Measurements from ENCODE around the gene PREX1.

The PREX1 gene

GRCh38 chr20:48786951-48787705 lies 40.7 kb downstream of the PREX1 start:
- no peaks in the 10 kb centered on the region for H4K20me1 ChIP-seq (ENCODE audit: insufficient read depth)
- H3K4me3 ChIP-seq (IDR thresholded peaks at IDR 0.05; ENCODE audit: insufficient read depth, low read depth, low read length), result no peak overlapping the region
- H3K4me2 ChIP-seq, result no peak overlapping the region
- H3K27me3 ChIP-seq (ENCODE audit: insufficient read depth, low read depth), result no peaks in the 10 kb centered on the region
- no peaks in the 10 kb centered on the region for H3K36me3 ChIP-seq (ENCODE audit: insufficient read depth)
- H3K4me1 ChIP-seq (ENCODE audit: low read depth, poor library complexity, severe bottlenecking), result no peaks in the 10 kb centered on the region
- no peak overlapping the region for H3K27ac ChIP-seq
- no peak overlapping the region for H2AFZ ChIP-seq (ENCODE audit: low read depth)
- TF ChIP-seq CTCF (conservative IDR thresholded peaks at IDR 0.05; ENCODE audit: low read depth, low read length), result no peak
- H3K79me2 ChIP-seq (ENCODE audit: insufficient read depth, low read depth), result no peaks in the 10 kb centered on the region
- no peak overlapping the region for H3K9ac ChIP-seq

GRCh38 chr20:48785801-48786200 lies 42.0 kb downstream of the PREX1 start:
- Histone ChIP-seq H3K27ac (no peak overlapping the region), H3K4me3 (IDR thresholded peaks at IDR 0.05; ENCODE audit: insufficient read depth, low read depth, low read length) (no peak overlapping the region), H3K4me1 (ENCODE audit: low read depth, poor library complexity, severe bottlenecking) (no peaks in the 10 kb centered on the region), H3K79me2 (ENCODE audit: insufficient read depth, low read depth) (no peaks in the 10 kb centered on the region), H2AFZ (ENCODE audit: low read depth) (no peak overlapping the region), H3K27me3 (ENCODE audit: insufficient read depth, low read depth) (no peaks in the 10 kb centered on the region), H3K4me2 (no peak overlapping the region), H3K9ac (no peak overlapping the region), H4K20me1 (ENCODE audit: insufficient read depth) (no peaks in the 10 kb centered on the region), H3K36me3 (ENCODE audit: insufficient read depth) (no peaks in the 10 kb centered on the region)
- TF ChIP-seq CTCF (conservative IDR thresholded peaks at IDR 0.05; ENCODE audit: low read depth, low read length), result no peak

GRCh38 chr20:48785256-48785655 lies 42.5 kb downstream of the PREX1 start:
- no peak overlapping the region for H3K4me3 ChIP-seq (IDR thresholded peaks at IDR 0.05; ENCODE audit: insufficient read depth, low read depth, low read length)
- no peak overlapping the region for H3K9ac ChIP-seq
- no peaks in the 10 kb centered on the region for H4K20me1 ChIP-seq (ENCODE audit: insufficient read depth)
- no peaks in the 10 kb centered on the region for H3K4me1 ChIP-seq (ENCODE audit: low read depth, poor library complexity, severe bottlenecking)
- H3K36me3 ChIP-seq (ENCODE audit: insufficient read depth), result no peaks in the 10 kb centered on the region
- no peak overlapping the region for H3K27ac ChIP-seq
- H2AFZ ChIP-seq (ENCODE audit: low read depth), result no peak overlapping the region
- H3K4me2 ChIP-seq, result no peak overlapping the region
- no peaks in the 10 kb centered on the region for H3K27me3 ChIP-seq (ENCODE audit: insufficient read depth, low read depth)
- no peaks in the 10 kb centered on the region for H3K79me2 ChIP-seq (ENCODE audit: insufficient read depth, low read depth)
- TF ChIP-seq CTCF (conservative IDR thresholded peaks at IDR 0.05; ENCODE audit: low read depth, low read length), result no peak

GRCh38 chr20:48784273-48784641 lies 43.5 kb downstream of the PREX1 start:
- Histone ChIP-seq H3K27me3 (ENCODE audit: insufficient read depth, low read depth) (no peaks in the 10 kb centered on the region), H3K9ac (no peak overlapping the region), H3K4me2 (no peak overlapping the region), H2AFZ (ENCODE audit: low read depth) (no peak overlapping the region), H4K20me1 (ENCODE audit: insufficient read depth) (no peaks in the 10 kb centered on the region), H3K4me3 (IDR thresholded peaks at IDR 0.05; ENCODE audit: insufficient read depth, low read depth, low read length) (no peak overlapping the region), H3K27ac (no peak overlapping the region), H3K79me2 (ENCODE audit: insufficient read depth, low read depth) (no peaks in the 10 kb centered on the region), H3K36me3 (ENCODE audit: insufficient read depth) (no peaks in the 10 kb centered on the region), H3K4me1 (ENCODE audit: low read depth, poor library complexity, severe bottlenecking) (no peaks in the 10 kb centered on the region)
- TF ChIP-seq CTCF (conservative IDR thresholded peaks at IDR 0.05; ENCODE audit: low read depth, low read length), result no peak
